Stomach (tissue), 4 donors: ENCODE data around the gene INA.

Source experiments
- CTCF ChIP-seq, 7 experiments: fragments of 450-650 bp in 4 of 7; fragments of 200-600 bp in 3 of 7; sonication (generic) in 3 of 7; IDR thresholded peaks; one replicate each; pipeline ENCODE4 v1.5.1; 2016 to 2019; ENCODE audit warnings: antibody characterized with exemption in 7 of 7, control low read depth in 2 of 7, mild to moderate bottlenecking in 1 of 7
- POLR2A ChIP-seq, 4 donors: fragments of 450-650 bp; IDR thresholded peaks; one replicate each; pipeline ENCODE4 v1.6.1; 2016; ENCODE audit warnings: antibody characterized with exemption in 4 of 4, control low read depth in 2 of 4, mild to moderate bottlenecking in 1 of 4, moderate library complexity in 1 of 4

DNA sequence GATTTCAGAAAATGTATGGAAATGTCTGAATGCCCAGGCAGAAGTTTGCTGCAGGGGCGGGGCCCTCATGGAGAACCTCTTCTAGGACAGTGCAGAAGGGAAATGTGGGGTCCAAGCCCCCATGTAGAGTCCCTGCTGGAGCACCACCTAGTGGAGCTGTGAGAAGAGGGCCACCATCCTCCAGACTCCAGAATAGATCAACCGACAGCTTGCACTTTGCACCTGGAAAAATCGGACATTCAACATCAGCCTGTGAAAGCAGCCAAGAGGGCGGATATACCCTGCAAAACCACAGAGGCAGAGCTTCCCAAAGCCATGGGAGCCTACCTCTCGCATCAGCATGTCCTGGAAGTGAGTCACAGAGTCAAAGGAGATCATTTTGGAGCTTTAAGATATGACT is 16.9 kb upstream of the INA start:
- no peak for TF ChIP-seq CTCF (IDR thresholded peaks at IDR 0.05)
- no peak for TF ChIP-seq POLR2A (IDR thresholded peaks at IDR 0.05)
